SK-N-MC (cell line): ENCODE results near the gene TBL1XR1.
"Not testable (repeated sequence)": the region's sequence is repeated elsewhere in the genome, so short reads cannot be mapped to it uniquely, and the experiment has no call there.

Experiments
- DNase-seq: peaks from one replicate; pipeline ENCODE4 v3.0.0-alpha.2; 2011; ENCODE audit warnings: low read depth, low spot score
- H3K27ac ChIP-seq: fragments of 200-600 bp; sonication (generic); 2 replicates; pipeline ENCODE4 v1.5.1; 2016; ENCODE audit warnings: mixed run types
- H3K36me3 ChIP-seq: fragments of 200-600 bp; sonication (generic); 2 replicates; pipeline ENCODE4 v1.6.1; 2017; ENCODE audit warnings: antibody characterized with exemption, low read length, mixed read lengths; ENCODE audit not compliant: insufficient read depth
- H3K4me3 ChIP-seq: fragments of 200-600 bp; sonication (generic); 2 replicates; pipeline ENCODE4 v1.5.1; 2016
- H3K9ac ChIP-seq: fragments of 200-600 bp; sonication (generic); 2 replicates; pipeline ENCODE4 v1.8.0; 2017; ENCODE audit warnings: mixed run types, mixed read lengths; ENCODE audit not compliant: insufficient read length
- H3K9me3 ChIP-seq: fragments of 200-600 bp; sonication (generic); 2 replicates; pipeline ENCODE4 v1.6.1; 2017; ENCODE audit warnings: low read depth, mild to moderate bottlenecking, antibody characterized with exemption, low read length, moderate library complexity, mixed read lengths
- EZH2 ChIP-seq: fragments of 200-600 bp; sonication (generic); IDR thresholded peaks from one replicate; pipeline ENCODE4 v1.6.1; 2017; ENCODE audit warnings: antibody characterized with exemption
- FOXP2 ChIP-seq: optimal IDR thresholded peaks from 2 replicates; pipeline ENCODE3; 2011; ENCODE audit warnings: mild to moderate bottlenecking, moderate library complexity; ENCODE audit not compliant: insufficient read depth; ENCODE audit errors: extremely low read length, control extremely low read depth
- POLR2AphosphoS5 ChIP-seq: IDR thresholded peaks from 2 replicates; pipeline ENCODE4 v1.6.1; 2012; ENCODE audit warnings: mild to moderate bottlenecking, low read depth, low read length, borderline replicate concordance

TBL1XR1 gene

GRCh38 chr3:177193688-177194268 lies 3.5 kb downstream of the TBL1XR1 start:
- Histone ChIP-seq H3K9me3 (no peaks in the 10 kb centered on the region), H3K9ac (peak overlapping the region; percentile 99), H3K36me3 (peaks cover 21% of the 10 kb centered on the region), H3K4me3 (peak overlapping the region; percentile 95), H3K27ac (peak overlapping the region; percentile 99)
- TF ChIP-seq FOXP2 (peak; percentile 39), EZH2 (no peak), POLR2AphosphoS5 (no peak)
- DNase-seq, result no peak

- Histone ChIP-seq H3K36me3 (peaks cover 21% of the 10 kb centered on the region), H3K27ac (peak overlapping the region; percentile 99; the same call in 1 of the 2 replicates), H3K9ac (peak overlapping the region; percentile 99), H3K4me3 (peak overlapping the region; percentile 95)
- not testable (repeated sequence) for H3K9me3 ChIP-seq, DNase-seq
These were observed 4.0 kb downstream of the TBL1XR1 start for GRCh38 chr3:177193275-177193674.

GRCh38 chr3:177190756-177191681 lies 6.3 kb downstream of the TBL1XR1 start:
- H3K36me3 ChIP-seq, result peaks cover 32% of the 10 kb centered on the region
- no peak for DNase-seq
- no peak overlapping the region for H3K9ac ChIP-seq
- no peak overlapping the region; the same call in 1 of the 2 replicates for H3K4me3 ChIP-seq
- H3K27ac ChIP-seq, result peak overlapping the region; percentile 29; the same call in 1 of the 2 replicates
- no peak for TF ChIP-seq EZH2
- TF ChIP-seq FOXP2, result no peak
- no peak for TF ChIP-seq POLR2AphosphoS5
- H3K9me3 ChIP-seq, result 0 out of 2 replicates have a peak, but pooled peaks cover 6% of the 10 kb centered on the region

- DNase-seq, H3K27ac ChIP-seq, H3K9me3 ChIP-seq, H3K9ac ChIP-seq, H3K4me3 ChIP-seq: not testable (repeated sequence)
- H3K36me3 ChIP-seq, result peaks cover 35% of the 10 kb centered on the region
These were observed 7.1 kb downstream of the TBL1XR1 start for GRCh38 chr3:177190184-177190583.

- not testable (repeated sequence) for H3K9me3 ChIP-seq, H3K4me3 ChIP-seq, H3K9ac ChIP-seq, DNase-seq, H3K27ac ChIP-seq
- H3K36me3 ChIP-seq, result peaks cover 30% of the 10 kb centered on the region
These were observed 9.0 kb downstream of the TBL1XR1 start for GRCh38 chr3:177188325-177188724.

GRCh38 chr3:177186306-177186705 lies 11.0 kb downstream of the TBL1XR1 start:
- Histone ChIP-seq H3K4me3 (no peak overlapping the region), H3K27ac (no peak overlapping the region), H3K36me3 (peaks cover 35% of the 10 kb centered on the region), H3K9ac (no peak overlapping the region), H3K9me3 (0 out of 2 replicates have a peak, but pooled peaks cover 7% of the 10 kb centered on the region)
- TF ChIP-seq EZH2 (no peak), FOXP2 (no peak), POLR2AphosphoS5 (no peak)
- no peak for DNase-seq

GRCh38 chr3:177185035-177185574 lies 12.2 kb downstream of the TBL1XR1 start:
- H3K27ac ChIP-seq, result no peak overlapping the region
- H3K4me3 ChIP-seq, result no peak overlapping the region
- DNase-seq, result no peak
- 0 out of 2 replicates have a peak, but pooled peaks cover 7% of the 10 kb centered on the region for H3K9me3 ChIP-seq
- TF ChIP-seq POLR2AphosphoS5 (no peak), EZH2 (no peak), FOXP2 (no peak)
- H3K9ac ChIP-seq, result no peak overlapping the region
- H3K36me3 ChIP-seq, result peaks cover 30% of the 10 kb centered on the region

GRCh38 chr3:177184602-177185001 lies 12.7 kb downstream of the TBL1XR1 start:
- peaks cover 30% of the 10 kb centered on the region for H3K36me3 ChIP-seq
- H3K27ac ChIP-seq, DNase-seq, H3K4me3 ChIP-seq, H3K9ac ChIP-seq, H3K9me3 ChIP-seq: not testable (repeated sequence)

- H3K9me3 ChIP-seq, result 0 out of 2 replicates have a peak, but pooled peaks cover 7% of the 10 kb centered on the region
- no peak overlapping the region for H3K4me3 ChIP-seq
- TF ChIP-seq EZH2 (no peak), POLR2AphosphoS5 (no peak), FOXP2 (no peak)
- H3K9ac ChIP-seq, result no peak overlapping the region
- H3K27ac ChIP-seq, result no peak overlapping the region
- peaks cover 44% of the 10 kb centered on the region for H3K36me3 ChIP-seq
- DNase-seq, result no peak
These were observed 14.9 kb downstream of the TBL1XR1 start for GRCh38 chr3:177182352-177182751.
